Fibroblast of peridontal ligament (primary cell): Measurements from ENCODE around the gene PTPN3.
"Not testable (repeated sequence)": the region's sequence is repeated elsewhere in the genome, so short reads cannot be mapped to it uniquely, and the experiment has no call there.

ENCODE experiments used
- DNase-seq: peaks from one replicate; pipeline ENCODE4 v3.0.0-alpha.2; 2010; ENCODE audit errors: extremely low read depth

PTPN3 gene, protein sequence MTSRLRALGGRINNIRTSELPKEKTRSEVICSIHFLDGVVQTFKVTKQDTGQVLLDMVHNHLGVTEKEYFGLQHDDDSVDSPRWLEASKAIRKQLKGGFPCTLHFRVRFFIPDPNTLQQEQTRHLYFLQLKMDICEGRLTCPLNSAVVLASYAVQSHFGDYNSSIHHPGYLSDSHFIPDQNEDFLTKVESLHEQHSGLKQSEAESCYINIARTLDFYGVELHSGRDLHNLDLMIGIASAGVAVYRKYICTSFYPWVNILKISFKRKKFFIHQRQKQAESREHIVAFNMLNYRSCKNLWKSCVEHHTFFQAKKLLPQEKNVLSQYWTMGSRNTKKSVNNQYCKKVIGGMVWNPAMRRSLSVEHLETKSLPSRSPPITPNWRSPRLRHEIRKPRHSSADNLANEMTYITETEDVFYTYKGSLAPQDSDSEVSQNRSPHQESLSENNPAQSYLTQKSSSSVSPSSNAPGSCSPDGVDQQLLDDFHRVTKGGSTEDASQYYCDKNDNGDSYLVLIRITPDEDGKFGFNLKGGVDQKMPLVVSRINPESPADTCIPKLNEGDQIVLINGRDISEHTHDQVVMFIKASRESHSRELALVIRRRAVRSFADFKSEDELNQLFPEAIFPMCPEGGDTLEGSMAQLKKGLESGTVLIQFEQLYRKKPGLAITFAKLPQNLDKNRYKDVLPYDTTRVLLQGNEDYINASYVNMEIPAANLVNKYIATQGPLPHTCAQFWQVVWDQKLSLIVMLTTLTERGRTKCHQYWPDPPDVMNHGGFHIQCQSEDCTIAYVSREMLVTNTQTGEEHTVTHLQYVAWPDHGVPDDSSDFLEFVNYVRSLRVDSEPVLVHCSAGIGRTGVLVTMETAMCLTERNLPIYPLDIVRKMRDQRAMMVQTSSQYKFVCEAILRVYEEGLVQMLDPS

DNA sequence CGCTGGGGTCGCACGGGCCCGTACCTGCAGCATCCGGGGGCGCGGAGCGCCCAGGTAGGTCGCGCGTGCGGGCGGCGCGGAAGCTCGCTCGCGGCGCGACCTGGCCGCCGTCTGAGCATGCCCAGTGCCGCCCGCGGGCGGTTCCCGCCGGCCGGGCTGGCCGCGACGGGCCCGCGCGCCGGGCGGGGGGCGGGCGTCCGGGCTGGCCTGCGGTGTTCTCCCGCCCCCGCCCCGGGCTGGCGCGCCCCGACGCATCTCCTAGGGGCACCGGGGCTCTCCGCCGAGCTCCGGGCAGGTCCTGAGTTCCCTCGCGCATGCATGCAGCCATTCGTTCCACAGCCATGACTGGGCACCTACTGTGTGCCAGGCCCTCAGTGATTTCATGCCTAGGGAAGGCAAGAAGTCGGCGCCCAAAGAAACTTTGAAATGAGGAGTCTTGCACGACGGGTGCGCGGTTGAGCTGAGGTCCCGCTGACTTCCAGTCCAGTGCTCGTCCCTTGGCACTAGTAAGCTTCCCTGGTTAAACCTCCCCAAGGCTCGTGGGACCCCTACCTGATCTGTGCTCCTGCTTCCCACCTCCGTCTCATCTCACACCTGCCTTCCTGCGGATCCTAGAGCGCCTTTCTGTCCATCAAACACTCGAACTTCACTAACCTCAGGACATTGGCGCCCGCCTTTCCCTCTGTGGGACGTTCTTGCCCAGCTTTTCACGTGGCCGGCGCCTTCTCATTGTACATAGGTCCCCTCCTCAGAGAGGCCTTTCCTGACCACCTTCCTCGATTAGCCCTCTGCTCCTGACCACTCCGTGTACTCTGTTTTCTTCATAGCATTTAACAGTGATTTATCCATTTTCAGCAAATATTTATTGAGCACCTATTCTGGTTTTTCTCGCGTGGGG, at the start of gene PTPN3:
PTPN3 (minus strand) TSS at position 113 of the 898 bp plus-strand sequence. CDS start 34,873 bp downstream, outside the sequence.
- no peak for DNase-seq

DNA sequence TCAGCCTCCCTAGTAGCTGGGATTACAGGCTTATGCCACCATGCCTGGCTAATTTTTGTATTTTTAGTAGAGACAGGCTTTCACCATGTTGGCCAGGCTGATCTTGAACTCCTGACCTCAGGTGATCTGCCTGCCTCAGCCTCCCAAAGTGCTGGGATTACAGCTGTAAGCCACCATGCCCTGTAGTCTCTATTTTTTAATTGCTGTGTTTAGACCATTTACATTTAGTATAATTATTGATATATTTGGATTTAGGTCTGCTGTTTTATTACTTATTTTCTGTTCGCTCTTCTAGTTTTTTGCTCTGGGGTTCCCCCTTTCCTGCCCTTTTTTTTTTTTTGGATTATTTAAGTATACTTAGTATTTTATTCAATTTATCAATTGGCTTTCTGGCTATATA, 46.8 kb upstream of the PTPN3 start:
- DNase-seq: not testable (repeated sequence)

DNA sequence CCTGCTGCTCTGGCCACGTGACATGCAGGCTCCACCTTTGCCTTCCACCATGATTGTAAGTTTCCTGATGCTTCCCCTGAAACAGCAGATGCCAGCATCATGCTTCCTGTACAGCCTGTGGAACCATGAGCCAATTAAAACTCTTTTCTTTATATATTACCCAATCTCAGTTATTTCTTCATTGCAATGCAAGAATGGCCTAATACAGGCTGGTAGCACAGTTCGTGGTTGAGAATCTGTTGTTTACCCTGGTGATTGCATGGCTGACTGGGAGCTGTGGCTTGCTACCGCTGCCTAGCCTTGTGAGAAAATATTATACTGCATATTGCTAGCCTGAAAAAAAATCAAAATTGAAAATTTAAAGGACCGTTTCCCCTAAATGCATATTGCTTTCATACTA, 44.8 kb upstream of the PTPN3 start:
- DNase-seq: peak; percentile 5

DNA sequence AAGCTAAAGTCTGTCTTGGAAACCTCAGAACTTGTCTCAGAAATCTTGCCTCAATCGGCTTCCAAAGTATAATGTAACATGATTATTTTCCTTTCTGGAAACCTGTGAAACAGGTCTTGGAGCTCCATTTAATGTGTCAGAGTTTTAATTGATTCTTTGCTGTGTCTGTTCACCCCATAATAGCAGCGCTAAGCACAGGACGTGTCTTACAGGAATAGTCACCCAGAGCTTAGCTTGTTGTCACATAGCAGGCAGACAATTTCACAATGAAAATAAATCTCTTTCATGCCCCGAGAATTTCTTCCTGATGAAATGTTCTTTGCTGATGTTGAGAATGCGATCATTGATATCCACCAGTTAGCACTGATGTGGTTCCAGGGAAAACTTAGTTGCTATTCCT, 40.2 kb upstream of the PTPN3 start:
- DNase-seq: no peak

DNA sequence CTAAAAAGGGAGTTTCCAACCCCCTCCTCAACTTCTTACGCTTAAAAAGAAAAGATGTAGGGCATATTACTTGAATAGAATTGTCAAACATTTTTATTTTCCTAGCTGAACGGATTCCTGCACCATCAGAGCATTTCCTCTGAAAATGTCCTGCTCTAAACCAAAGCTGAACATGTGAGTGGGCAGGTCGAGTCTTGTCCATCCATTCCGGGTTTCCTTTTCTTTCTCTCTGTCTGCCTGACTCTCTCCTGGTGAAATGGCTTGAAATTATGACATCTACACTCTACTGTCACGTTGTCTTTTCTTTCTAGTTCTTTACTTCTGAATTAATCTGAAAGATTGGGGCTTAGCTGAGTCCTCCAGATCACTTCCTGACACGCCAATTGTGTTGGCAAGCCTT, 39.2 kb upstream of the PTPN3 start:
- DNase-seq: no peak

DNA sequence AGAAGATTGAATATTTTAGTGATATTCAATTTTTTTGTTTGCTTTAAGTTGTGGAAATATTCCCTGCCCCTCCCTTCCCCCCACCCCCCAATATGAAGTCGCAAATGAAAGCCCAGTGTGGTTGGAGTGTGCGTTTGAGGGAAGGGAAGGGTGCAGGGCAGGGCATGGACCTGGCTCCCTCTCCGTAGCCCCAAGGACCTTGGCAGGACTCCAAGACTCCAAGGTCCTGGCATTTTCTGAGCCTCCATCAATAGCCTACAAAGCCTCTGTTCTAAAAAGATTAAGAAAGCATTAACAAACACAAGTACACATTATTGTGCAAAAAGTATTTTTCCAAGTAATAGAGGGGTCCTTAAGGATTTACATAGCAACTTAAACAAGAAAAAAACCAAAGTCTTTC, 38.8 kb upstream of the PTPN3 start:
- no peak for DNase-seq

DNA sequence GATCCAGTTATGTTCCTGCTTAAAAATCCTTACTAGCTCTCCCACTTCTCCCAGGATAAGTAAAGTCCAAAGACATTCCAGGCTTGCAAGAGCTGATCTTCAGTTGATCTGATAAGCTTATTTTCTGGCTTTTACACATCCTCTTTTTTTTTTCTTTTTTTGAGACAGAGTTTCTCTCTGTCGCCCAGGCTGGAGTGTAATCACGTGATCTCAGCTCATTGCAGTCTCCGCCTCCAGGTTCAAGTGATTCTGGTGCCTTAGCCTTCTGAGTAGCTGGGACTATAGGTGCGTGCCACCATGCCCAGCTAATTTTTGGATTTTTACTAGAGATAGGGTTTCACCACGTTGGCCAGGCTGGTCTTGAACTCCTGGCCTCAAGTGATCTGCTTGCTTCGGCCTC, 37.3 kb upstream of the PTPN3 start:
- no peak for DNase-seq

DNA sequence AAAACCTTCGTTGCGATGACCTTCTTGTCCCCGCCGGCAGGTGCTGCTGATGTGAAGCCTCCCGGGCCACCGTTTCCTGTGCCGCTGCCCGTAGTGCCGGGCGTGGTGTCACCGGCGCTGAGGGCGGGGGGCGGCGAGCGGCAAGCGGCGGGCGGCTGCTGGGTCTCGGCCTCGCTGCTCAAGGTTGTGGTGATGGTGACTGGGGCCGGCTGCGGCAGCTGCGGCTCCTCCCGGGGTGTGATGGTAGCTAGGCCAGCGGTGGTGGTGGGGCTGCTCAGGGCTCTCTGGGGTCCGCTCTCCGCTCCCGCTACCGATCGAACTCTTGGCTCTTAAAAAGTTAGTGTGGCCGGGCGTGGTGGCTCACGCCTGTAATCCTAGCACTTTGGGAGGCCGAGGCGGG, 36.0 kb upstream of the PTPN3 start:
- no peak for DNase-seq

DNA sequence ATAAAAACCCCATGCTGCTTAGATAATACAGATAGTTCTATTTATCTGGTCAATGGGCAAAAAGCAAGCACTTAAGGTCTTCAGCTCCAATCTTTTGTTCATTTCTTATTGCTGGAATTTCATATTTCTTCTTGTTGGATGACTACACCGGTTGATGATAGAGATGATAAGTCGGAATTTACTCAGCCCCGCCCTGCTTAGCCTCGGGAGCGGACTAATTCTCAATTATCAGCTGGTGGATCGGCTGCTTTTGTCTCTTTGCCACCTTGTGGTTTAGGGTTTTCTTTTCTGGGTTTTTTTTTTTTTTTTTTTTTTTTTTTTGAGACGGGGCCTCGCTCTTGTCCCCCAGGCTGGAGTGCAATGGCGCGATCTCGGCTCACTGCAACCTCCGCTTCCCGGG, 34.5 kb upstream of the PTPN3 start:
- not testable (repeated sequence) for DNase-seq

DNA sequence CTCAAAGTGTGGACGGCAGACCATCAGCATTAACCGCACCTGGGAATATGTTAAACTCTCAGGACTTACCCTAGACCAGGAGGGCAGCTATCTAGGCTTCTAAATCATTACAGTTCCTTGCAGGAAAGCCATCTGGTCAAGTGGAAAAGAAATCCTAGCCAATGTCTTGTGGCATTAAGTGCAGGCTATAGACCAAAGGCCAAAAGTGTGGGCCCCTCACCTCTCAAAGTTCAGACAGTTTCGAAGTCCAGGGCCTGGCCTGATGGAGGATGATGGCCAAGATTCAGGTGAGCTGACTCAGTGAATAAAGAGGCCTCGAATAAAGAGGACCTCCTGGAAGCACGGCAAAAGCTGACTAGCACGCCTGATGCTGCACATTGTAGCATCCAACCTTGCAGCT, 24.0 kb upstream of the PTPN3 start:
- no peak for DNase-seq

DNA sequence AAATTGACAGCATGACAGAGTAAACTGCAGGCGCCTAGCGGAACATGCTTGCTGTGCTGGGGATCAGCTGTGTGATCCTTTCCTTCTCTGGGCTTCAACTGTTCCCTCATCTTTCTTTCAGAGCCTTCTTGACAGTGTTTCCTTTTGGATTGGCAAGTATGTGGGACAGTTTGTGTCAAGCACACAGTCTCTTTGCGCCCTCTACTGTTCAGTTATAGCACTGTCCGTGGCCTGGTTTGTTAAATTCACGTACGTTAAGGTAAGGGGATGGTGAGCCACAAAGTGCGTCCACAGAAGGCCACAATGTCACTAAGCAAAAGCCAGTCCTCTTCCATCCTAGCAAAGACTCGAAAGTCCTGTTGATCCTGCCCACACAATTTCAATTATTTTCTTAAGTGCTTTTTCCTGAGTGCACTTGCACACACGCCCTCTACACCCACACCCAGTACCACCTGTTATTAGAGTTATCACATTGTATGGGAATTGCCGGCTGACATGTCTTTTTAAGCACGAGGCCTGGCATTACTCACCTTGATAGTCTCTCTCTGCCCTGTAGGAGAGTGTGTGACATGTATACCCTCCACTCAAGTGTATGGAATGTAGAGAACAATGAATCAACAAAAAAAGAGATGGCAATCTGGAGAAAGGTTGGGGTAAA, 22.5 kb upstream of the PTPN3 start:
- peak; percentile 81 for DNase-seq

DNA sequence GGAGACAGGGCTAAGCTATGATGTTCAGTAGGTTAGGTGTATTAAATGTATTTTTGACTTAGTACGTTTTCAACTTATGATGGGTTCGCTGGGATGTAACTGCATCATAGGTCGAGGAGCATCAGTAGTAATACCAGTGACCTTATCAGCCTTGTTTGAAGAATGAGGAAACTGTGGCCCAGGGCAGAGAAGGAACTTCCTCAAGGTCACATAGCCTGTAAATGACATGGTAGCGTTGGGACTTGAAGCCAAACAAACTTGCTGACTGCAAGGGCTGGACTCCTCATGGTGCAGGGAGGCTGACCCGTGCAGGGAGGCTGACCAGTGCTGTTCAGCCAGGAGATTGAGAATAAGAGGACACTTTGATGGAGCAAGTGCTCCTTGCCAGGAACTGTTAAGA, 21.3 kb upstream of the PTPN3 start:
- no peak for DNase-seq

DNA sequence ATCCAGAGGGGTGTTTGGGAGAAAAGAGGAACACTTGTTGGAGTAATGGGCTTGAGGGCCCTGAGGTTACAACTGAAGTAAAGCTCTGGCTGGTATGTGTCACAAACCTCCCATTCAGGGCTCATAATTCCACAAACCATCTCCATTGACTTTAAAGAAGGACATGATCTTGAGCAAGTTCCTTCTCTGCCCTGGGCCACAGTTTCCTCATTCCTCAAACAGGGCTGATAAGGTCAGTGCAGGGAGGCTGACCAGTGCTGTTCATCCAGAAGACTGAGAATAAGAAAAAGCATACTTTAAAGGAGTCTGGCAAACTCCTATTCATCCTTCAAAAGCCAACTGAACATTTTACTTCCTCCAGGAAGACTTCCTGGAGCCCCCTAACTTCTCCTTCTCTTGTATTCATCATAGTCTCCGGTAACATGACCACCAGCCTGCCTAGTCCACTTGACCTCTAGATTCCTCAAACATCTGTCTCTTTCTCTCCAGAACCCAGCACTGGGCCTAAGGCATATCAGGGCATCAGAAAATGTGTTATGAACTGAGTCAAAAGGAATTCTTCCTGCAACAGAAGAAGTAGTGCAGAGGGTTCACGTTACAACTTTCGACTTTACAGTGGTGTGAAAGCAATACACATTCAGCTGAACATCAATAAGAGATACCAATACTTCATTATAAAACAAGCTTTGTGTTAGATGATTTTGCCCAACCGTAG, 20.7 kb upstream of the PTPN3 start:
- no peak for DNase-seq

DNA sequence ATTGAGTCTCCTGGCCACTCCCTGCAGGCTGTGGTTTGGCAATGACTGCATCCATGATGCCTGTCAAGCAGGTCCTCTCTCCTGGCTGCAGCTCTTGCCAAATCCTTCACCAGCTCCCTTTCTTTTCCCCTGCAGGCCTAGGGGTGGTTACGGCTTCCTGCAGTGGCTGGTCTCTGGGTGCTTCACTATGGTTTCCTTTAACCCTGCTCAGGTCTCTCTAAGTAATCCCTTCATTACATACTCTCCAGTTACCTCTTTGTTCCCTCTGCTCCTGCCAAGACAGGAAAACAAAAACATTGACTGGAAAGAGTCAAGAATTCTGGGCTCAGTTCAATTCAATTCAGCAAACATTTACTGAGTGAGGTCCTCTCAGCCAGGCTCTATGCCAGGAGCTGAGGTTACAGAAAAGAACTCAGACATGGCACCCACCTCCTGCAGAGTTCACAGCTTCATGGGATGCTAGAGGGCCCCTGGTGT, 19.8 kb upstream of the PTPN3 start:
- DNase-seq: no peak

DNA sequence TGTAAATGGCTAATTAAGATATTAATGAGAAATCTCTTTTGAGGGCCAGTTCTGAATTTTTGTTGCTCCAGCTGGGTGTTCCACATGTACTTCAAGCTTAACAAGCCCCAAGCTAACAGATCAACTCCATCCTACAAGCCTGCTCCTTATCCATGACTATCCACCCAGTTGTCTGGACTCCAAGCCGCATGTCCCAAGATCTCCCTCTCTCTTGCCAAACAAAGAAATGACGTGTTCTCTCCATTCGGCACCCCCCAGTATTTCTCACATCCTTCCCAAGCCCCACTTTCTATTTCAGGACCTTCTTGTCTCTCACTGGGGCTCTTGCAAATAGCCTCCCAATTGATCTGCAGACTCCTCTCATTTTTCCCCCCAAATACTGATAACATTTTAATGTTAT, 15.8 kb upstream of the PTPN3 start:
- no peak for DNase-seq

DNA sequence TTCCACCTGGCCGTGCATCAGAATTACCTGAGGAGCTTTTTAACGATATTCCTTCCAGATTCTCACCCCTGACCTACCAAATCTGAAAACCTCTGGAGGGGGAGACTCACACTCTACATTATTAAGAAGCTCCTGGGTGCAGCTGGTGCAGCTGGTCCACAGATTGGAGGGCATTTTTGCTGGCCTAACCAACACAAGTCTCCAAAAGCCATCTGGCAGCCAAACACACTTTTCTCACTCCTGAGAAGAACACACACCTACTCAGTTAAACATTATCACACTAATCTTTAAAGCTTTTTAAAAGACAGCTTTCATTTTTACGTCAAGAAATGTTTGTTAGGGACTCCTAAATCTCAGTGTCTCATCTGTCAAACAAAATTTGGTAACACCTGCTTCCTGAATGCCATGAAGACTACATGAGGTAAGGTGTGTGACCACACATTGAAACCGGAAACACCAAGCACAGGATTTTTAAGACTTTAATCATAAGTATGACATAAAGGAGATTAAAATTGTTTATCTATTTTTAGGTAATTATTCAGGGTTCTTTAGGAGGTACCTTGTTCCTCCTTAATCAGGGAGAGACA, 14.2 kb upstream of the PTPN3 start:
- DNase-seq: no peak

DNA sequence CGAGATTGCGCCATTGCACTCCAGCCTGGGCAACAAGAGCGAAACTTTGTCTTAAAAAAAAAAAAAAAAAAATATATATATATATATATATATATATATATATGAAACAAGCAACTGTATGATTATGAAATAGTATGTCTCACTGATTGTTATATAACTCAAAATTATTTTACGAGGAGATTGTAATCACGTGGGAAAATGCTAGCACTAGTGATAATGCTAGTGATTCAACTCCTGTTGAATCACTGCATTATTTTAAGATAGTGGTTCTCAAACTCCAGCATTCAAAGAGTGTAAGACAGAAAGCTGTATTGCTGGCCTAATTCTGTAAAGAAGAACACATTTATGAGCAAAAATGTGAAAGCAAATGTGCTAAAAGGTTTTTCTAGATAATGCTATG, 12.4 kb upstream of the PTPN3 start:
- no peak for DNase-seq

DNA sequence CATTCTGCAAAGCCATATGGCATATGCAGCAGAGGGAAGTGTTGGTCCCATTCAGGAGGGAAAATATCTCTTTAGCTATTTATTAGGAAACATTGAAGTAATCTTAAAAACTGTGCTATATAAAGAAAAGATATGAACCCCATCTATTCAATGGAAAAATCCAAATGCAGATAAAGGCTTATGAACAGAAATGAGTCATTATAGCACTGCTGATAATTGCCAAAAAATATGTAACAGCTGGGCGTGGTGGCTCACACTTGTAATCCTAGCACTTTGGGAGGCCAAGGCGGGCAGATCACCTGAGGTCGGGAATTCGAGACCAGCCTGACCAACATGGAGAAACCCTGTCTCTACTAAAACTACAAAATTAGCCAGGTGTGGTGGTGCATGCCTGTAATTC, 11.9 kb upstream of the PTPN3 start:
- DNase-seq: not testable (repeated sequence)

DNA sequence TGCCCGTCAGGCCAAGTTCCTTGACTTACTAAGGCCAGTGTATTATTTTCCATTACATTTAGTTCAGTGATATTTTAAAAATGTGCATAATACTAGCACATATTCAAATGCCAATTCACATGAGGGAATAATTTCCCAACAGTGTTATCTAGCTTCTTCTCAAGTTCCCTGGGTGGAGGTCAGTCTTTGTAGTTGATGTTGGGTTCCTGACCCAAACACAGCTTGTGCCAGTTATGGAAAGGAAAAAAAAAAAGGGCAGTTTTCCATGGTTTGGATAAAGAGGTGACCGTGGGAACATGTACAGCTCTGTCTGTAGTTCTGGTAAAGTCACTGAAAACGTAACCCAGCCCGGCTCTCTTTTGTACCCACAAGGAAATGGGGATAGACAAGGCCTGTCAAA, 11.5 kb upstream of the PTPN3 start:
- DNase-seq: no peak

DNA sequence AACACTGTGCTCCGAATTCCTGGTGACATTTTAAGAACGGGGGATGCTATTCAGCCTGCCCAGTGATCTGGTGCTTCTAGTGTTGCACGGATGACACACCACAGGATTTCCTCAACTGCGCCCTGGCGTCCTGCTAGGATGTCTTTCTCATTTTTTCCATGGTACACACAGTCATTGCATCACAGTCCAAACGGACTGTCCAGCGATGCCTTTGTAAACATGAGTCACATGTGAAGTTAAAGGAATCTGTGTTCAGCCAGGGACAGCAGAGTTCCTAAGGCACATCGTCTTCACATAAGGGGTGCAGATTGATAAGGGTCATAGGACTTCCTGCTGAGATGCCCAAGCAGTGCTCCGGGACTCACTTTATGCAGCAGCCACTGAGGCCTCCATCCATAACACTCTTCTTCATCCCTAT, 9.3 kb upstream of the PTPN3 start:
- DNase-seq: peak; percentile 68
